SU-DHL-6 (cell line): ENCODE data around the gene NAA38.

Source experiments
- EZH2phosphoT487 ChIP-seq: fragments of 200-600 bp; sonication (generic), shearing (Covaris generic); conservative IDR thresholded peaks from 2 replicates; pipeline ENCODE4 v1.6.1; 2018; ENCODE audit warnings: mild to moderate bottlenecking, antibody characterized with exemption, low read length, moderate library complexity, mixed read lengths
- TF ChIP-seq, protein P1 (sequence below): fragments of 200-600 bp; sonication (generic); IDR thresholded peaks from one replicate; pipeline ENCODE4 v1.5.1; 2017; ENCODE audit warnings: antibody characterized with exemption, mild to moderate bottlenecking, low read length, moderate library complexity; ENCODE audit not compliant: insufficient read depth, poor library complexity, severe bottlenecking

GRCh38 chr17:7841915-7842379, 15.4 kb downstream of the NAA38 start:
- TF ChIP-seq, protein P1, sequence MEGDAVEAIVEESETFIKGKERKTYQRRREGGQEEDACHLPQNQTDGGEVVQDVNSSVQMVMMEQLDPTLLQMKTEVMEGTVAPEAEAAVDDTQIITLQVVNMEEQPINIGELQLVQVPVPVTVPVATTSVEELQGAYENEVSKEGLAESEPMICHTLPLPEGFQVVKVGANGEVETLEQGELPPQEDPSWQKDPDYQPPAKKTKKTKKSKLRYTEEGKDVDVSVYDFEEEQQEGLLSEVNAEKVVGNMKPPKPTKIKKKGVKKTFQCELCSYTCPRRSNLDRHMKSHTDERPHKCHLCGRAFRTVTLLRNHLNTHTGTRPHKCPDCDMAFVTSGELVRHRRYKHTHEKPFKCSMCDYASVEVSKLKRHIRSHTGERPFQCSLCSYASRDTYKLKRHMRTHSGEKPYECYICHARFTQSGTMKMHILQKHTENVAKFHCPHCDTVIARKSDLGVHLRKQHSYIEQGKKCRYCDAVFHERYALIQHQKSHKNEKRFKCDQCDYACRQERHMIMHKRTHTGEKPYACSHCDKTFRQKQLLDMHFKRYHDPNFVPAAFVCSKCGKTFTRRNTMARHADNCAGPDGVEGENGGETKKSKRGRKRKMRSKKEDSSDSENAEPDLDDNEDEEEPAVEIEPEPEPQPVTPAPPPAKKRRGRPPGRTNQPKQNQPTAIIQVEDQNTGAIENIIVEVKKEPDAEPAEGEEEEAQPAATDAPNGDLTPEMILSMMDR = no peak
- no peak for TF ChIP-seq EZH2phosphoT487
